Thyroid gland (tissue), 4 donors: Measurements from ENCODE around the gene TSEN2.

Experiments used
- CTCF ChIP-seq, 6 experiments: fragments of 200-600 bp in 3 of 6; fragments of 450-650 bp in 3 of 6; sonication (generic) in 3 of 6; IDR thresholded peaks; one replicate each; pipeline ENCODE4 v1.5.1; 2016 to 2019; ENCODE audit warnings: antibody characterized with exemption in 6 of 6, mild to moderate bottlenecking in 2 of 6, inconsistent platforms in 1 of 6, moderate library complexity in 1 of 6
- POLR2A ChIP-seq, 2 donors: fragments of 450-650 bp; IDR thresholded peaks; one replicate each; pipeline ENCODE4 v1.6.1; 2017; ENCODE audit warnings: antibody characterized with exemption in 2 of 2, mild to moderate bottlenecking in 2 of 2, moderate library complexity in 1 of 2

DNA sequence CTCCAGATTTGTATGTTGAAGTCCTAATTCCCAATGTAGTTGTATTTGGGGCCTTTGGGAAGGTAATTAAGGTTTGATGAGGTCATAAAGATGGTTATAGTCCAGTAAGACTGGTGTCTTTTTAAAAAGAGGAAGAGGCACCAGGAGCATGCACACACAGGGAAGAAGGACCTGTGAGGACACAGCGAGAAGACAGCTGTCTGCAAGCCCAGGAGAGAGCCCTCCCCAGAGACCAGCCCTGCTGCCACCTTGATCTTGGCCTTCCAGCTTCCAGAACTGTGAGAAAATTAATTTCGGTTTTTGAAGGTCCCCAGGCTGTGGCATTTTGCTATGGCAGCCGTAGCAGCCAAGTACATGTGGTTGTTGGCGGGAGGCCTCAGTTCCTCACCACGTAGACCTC lies 32.8 kb upstream of the TSEN2 start:
- no peak for TF ChIP-seq CTCF (IDR thresholded peaks at IDR 0.05)
- no peak for TF ChIP-seq POLR2A (IDR thresholded peaks at IDR 0.05)
